HG03039 (cell line): ENCODE data around the gene RASD1.

Experiments
- ATAC-seq: cut with Tn5 transposase; IDR thresholded peaks from one replicate; pipeline ENCODE4 v1.9.1; 2021; ENCODE audit warnings: mild to moderate bottlenecking, moderate library complexity; ENCODE audit not compliant: unreplicated experiment

RASD1 gene

DNA sequence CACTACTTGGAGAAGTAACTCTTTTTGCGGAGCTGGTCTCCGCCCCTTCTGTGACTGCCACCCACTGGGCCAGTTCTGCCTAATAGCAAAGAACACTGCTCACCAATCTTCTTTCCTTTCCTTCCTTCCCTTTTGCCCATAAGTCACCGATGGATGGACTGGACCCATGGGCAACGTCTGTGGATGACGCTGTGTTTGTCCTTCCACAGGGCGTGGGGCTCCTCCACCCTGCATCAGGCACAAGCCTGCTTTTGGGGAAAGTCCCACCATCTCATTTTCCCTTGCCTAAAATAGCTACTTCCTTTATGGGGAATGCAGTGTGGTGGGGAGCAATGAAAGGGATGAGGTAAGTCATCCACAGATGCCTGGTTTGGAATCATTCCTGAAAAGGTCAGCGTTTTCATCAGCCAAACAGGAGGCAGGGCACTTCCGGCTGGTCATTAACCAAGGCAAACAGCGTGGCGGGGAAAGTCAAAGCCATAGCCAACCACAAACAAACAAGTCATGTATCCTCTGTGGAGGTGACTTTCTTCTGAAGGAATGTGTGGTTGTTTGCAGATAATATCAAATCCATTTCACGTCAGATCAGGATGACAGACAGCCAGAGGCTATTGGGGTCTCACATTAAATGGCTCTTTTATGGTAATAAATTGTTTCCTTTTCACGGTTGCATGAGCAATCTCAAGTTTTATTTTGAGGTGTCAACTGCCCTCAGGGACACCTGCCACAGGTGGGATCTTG, 50.1 kb downstream of the RASD1 start:
- ATAC-seq = no peak

DNA sequence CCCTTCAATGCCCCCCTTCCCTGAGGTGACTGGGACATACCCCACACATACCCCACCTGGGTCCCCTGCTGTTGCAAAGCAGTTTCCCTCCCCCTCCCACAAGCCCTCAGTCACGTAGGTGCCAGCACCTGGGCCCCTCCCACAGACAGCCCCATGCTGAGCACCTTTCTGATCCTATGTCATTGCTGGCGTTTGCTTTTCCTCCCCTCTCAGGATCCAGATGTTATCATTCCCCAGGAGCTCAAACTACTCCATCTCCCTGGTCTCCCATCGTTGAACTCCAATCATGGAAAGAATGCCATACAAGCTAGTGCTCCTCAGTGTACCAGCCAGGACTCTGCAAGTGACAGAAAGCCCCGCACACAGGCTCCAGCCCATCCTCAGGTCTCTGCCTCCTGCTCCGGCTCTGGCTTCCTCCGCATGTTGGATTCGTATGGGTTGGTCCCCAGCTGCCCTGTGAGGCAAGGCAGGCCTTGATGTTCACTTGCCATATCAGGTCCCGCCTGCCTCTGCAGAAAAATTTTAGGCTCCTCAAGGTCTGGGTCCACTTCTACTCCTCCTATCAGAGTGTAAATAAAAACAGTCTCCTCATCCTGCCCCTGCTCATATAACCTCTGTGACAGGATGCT, 50.8 kb downstream of the RASD1 start:
- ATAC-seq = no peak
